ENCODE measurements around the gene BTBD16. TPM values are rescaled to one million over a fixed set of nuclear protein-coding genes. Genes with fewer than 3 reads are reported as not detected.

The BTBD16 gene
- polyA plus RNA-seq, 3 donors: not detected

- intact Hi-C loops (cut with micrococcal nuclease): no loop called here
- Histone ChIP-seq H3K27ac (ENCODE audit: low read depth in 1 of 2, low read length in 2 of 2) (no peak overlapping the region), H2AFZ (ENCODE audit: insufficient read depth, low read depth, low read length, poor library complexity, severe bottlenecking) (no peak overlapping the region), H3K36me3 (replicated peaks in 1 of 2; ENCODE audit: control insufficient read depth in 1 of 2, insufficient read depth in 2 of 2, low read length in 2 of 2) (no peaks in the 10 kb centered on the region), H3K9me3 (replicated peaks in 1 of 2; ENCODE audit: control insufficient read depth in 1 of 2, insufficient read depth in 1 of 2, low read length in 2 of 2) (no peaks in the 10 kb centered on the region), H4K20me1 (ENCODE audit: insufficient read depth, low read length) (no peaks in the 10 kb centered on the region), H3K79me2 (ENCODE audit: insufficient read depth, low read length) (no peaks in the 10 kb centered on the region), H3K4me2 (replicated peaks; ENCODE audit: extremely low read depth, low read length, poor library complexity, severe bottlenecking) (no peak overlapping the region), H3K4me3 (replicated peaks in 1 of 3; ENCODE audit: low read depth in 2 of 3, low read length in 3 of 3) (no peak overlapping the region), H3K27me3 (ENCODE audit: control insufficient read depth in 2 of 2, insufficient read depth in 2 of 2, low read length in 2 of 2) (no peaks in the 10 kb centered on the region), H3K4me1 (ENCODE audit: control insufficient read depth in 1 of 2, insufficient read depth in 2 of 2, low read length in 2 of 2) (no peaks in the 10 kb centered on the region), H3K9ac (ENCODE audit: insufficient read depth, low read length, poor library complexity, severe bottlenecking) (no peak overlapping the region)
- no peaks in the 10 kb centered on the region for H3K36me3 Mint-ChIP-seq
- H3K9me3 Mint-ChIP-seq: peaks cover 0 to 2% (median 0%) of the 10 kb centered on the region in 7 donors
- no peak for DNase-seq
- H3K27me3 Mint-ChIP-seq (ENCODE audit: low read depth in 3 of 3): peaks cover 0 to 3% (median 0%) of the 10 kb centered on the region in 3 donors
- no peak overlapping the region for H3K4me3 Mint-ChIP-seq
- no peaks in the 10 kb centered on the region for H3K4me1 Mint-ChIP-seq
- WGBS (ENCODE audit: insufficient coverage): no CpG with 5 or more reads among the region's 6 CpGs
- H3K27ac Mint-ChIP-seq: no peak overlapping the region
- TF ChIP-seq, protein P1, sequence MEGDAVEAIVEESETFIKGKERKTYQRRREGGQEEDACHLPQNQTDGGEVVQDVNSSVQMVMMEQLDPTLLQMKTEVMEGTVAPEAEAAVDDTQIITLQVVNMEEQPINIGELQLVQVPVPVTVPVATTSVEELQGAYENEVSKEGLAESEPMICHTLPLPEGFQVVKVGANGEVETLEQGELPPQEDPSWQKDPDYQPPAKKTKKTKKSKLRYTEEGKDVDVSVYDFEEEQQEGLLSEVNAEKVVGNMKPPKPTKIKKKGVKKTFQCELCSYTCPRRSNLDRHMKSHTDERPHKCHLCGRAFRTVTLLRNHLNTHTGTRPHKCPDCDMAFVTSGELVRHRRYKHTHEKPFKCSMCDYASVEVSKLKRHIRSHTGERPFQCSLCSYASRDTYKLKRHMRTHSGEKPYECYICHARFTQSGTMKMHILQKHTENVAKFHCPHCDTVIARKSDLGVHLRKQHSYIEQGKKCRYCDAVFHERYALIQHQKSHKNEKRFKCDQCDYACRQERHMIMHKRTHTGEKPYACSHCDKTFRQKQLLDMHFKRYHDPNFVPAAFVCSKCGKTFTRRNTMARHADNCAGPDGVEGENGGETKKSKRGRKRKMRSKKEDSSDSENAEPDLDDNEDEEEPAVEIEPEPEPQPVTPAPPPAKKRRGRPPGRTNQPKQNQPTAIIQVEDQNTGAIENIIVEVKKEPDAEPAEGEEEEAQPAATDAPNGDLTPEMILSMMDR (IDR thresholded peaks at IDR 0.05): no peak
Observed at GRCh38 chr10:122240401-122240800, 30.7 kb upstream of the BTBD16 start.

- no peak overlapping the region for H3K9ac ChIP-seq (ENCODE audit: insufficient read depth, low read length, poor library complexity, severe bottlenecking)
- Mint-ChIP-seq H3K9me3 (peaks cover 0 to 2% (median 0%) of the 10 kb centered on the region in 7 donors), H3K4me3 (no peak overlapping the region), H3K36me3 (no peaks in the 10 kb centered on the region), H3K4me1 (no peaks in the 10 kb centered on the region), H3K27me3 (ENCODE audit: low read depth in 3 of 3) (peaks cover 0 to 3% (median 2%) of the 10 kb centered on the region in 3 donors), H3K27ac (no peak overlapping the region)
- no peak for DNase-seq
- H3K27me3 ChIP-seq (ENCODE audit: control insufficient read depth in 2 of 2, insufficient read depth in 2 of 2, low read length in 2 of 2): no peaks in the 10 kb centered on the region
- H3K4me2 ChIP-seq (replicated peaks; ENCODE audit: extremely low read depth, low read length, poor library complexity, severe bottlenecking): no peak overlapping the region
- no peak overlapping the region for H3K4me3 ChIP-seq (replicated peaks in 1 of 3; ENCODE audit: low read depth in 2 of 3, low read length in 3 of 3)
- no peak overlapping the region for H3K27ac ChIP-seq (ENCODE audit: low read depth in 1 of 2, low read length in 2 of 2)
- H2AFZ ChIP-seq (ENCODE audit: insufficient read depth, low read depth, low read length, poor library complexity, severe bottlenecking): no peak overlapping the region
- H3K36me3 ChIP-seq (replicated peaks in 1 of 2; ENCODE audit: control insufficient read depth in 1 of 2, insufficient read depth in 2 of 2, low read length in 2 of 2): no peaks in the 10 kb centered on the region
- no peaks in the 10 kb centered on the region for H4K20me1 ChIP-seq (ENCODE audit: insufficient read depth, low read length)
- no peaks in the 10 kb centered on the region for H3K79me2 ChIP-seq (ENCODE audit: insufficient read depth, low read length)
- no peaks in the 10 kb centered on the region for H3K4me1 ChIP-seq (ENCODE audit: control insufficient read depth in 1 of 2, insufficient read depth in 2 of 2, low read length in 2 of 2)
- no peaks in the 10 kb centered on the region for H3K9me3 ChIP-seq (replicated peaks in 1 of 2; ENCODE audit: control insufficient read depth in 1 of 2, insufficient read depth in 1 of 2, low read length in 2 of 2)
- 94% methylated on average over 8 of the region's 8 CpGs for WGBS (ENCODE audit: insufficient coverage)
- intact Hi-C loops (cut with micrococcal nuclease): no loop called here
- TF ChIP-seq, protein P1 (IDR thresholded peaks at IDR 0.05): no peak
Observed at GRCh38 chr10:122241836-122242235, 29.3 kb upstream of the BTBD16 start.
